ENCODE results near the gene GALK1. TPM values are rescaled to one million over a fixed set of nuclear protein-coding genes. Genes with fewer than 3 reads are reported as not detected.
"Not testable (repeated sequence)": the region's sequence is repeated elsewhere in the genome, so short reads cannot be mapped to it uniquely, and the experiment has no call there.

GALK1 gene
- total RNA-seq, 1 donor from 2014 or later: 18.4 TPM

DNA sequence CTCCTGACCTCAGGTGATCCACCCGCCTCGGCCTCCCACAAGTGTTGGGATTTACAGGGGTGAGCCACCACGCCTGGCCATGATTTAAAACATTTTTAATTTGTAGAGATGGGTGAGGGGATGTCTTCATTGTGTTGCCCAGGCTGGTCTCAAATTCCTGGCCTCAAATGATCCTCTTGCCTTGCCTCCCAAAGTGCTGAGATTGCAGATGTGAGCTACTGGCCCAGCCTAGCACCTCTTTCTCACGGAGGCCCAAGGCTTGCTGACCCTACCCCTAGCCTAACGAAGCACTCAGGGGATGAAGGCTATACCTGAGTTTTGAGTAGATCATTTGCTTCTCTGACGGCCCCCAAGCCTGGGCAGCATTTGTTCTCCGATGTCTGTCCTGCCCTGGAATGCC is 46.2 kb upstream of the GALK1 start:
- Histone ChIP-seq H3K27me3 (no peaks in the 10 kb centered on the region), H3K4me3 (no peak overlapping the region), H3K27ac (no peak overlapping the region), H3K9me3 (no peaks in the 10 kb centered on the region), H3K4me1 (peaks cover 62% of the 10 kb centered on the region), H3K36me3 (peaks cover 0 to 40% of the 10 kb centered on the region in 2 donors)
- no peak for DNase-seq (ENCODE audit: extremely low spot score in 2 of 2)
- intact Hi-C loops (cut with DNase I): loop anchor here (5.0 kb wide), 1 partner anchor 454 kb away; no protein-coding TSS in a partner anchor
- TF ChIP-seq, protein P1, sequence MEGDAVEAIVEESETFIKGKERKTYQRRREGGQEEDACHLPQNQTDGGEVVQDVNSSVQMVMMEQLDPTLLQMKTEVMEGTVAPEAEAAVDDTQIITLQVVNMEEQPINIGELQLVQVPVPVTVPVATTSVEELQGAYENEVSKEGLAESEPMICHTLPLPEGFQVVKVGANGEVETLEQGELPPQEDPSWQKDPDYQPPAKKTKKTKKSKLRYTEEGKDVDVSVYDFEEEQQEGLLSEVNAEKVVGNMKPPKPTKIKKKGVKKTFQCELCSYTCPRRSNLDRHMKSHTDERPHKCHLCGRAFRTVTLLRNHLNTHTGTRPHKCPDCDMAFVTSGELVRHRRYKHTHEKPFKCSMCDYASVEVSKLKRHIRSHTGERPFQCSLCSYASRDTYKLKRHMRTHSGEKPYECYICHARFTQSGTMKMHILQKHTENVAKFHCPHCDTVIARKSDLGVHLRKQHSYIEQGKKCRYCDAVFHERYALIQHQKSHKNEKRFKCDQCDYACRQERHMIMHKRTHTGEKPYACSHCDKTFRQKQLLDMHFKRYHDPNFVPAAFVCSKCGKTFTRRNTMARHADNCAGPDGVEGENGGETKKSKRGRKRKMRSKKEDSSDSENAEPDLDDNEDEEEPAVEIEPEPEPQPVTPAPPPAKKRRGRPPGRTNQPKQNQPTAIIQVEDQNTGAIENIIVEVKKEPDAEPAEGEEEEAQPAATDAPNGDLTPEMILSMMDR (IDR thresholded peaks at IDR 0.05): no peak
- TF ChIP-seq POLR2AphosphoS5 (IDR thresholded peaks at IDR 0.05; ENCODE audit: insufficient read depth in 1 of 2, low read depth in 1 of 2) (no peak), POLR2A (IDR thresholded peaks at IDR 0.05) (no peak)

DNA sequence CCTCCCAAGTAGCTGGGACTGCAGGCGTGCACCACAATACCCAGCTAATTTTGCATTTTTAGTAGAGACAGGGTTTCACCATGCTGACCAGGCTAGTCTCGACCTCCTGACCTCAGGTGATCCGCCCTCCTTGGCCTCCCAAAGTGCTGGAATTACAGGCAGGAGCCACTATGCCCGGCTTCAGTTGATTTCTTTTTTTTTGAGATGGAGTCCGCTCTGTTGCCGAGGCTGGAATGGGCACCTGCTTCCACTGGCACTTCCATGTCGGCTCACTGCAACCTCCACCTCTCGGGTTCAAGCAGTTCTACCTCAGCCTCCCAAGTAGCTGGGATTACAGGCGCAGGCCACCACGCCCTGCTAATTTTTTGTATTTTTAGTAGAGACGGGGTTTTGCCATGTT is 45.8 kb upstream of the GALK1 start:
- not testable (repeated sequence) for DNase-seq (ENCODE audit: extremely low spot score in 2 of 2); H3K27ac ChIP-seq; H3K27me3 ChIP-seq; H3K4me3 ChIP-seq; H3K9me3 ChIP-seq
- intact Hi-C loops (cut with DNase I): loop anchor here (5.0 kb wide), 1 partner anchor 453 kb away; no protein-coding TSS in a partner anchor
- H3K36me3 ChIP-seq: peaks cover 0 to 37% of the 10 kb centered on the region in 2 donors
- peaks cover 62% of the 10 kb centered on the region for H3K4me1 ChIP-seq

DNA sequence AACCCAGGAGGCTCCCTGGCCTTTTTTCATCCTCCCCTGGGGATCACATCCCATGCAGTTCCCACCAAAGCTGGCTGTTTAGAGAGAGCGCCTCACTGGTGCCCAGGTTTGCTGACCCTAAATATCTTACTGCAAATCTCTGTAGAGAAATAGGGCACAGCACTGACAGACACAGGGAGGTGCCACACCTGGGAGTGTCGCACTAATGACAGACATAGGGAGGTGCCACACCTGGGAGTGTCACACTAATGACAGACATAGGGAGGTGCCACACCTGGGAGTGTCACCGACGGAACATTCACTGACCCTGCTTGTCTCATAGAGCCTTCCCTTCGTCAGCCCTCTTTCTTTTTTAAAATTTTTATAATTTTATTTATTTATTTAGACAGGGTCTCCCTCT is 45.2 kb upstream of the GALK1 start:
- DNase-seq (ENCODE audit: extremely low spot score in 2 of 2): no peak
- Histone ChIP-seq H3K27me3 (no peaks in the 10 kb centered on the region), H3K27ac (peak overlapping the region; percentile 88), H3K4me3 (no peak overlapping the region), H3K9me3 (no peaks in the 10 kb centered on the region), H3K36me3 (peaks cover 0 to 37% of the 10 kb centered on the region in 2 donors), H3K4me1 (peaks cover 62% of the 10 kb centered on the region)
- TF ChIP-seq, protein P1 (IDR thresholded peaks at IDR 0.05): no peak
- intact Hi-C loops (cut with DNase I): loop anchor here (5.0 kb wide), 1 partner anchor 453 kb away; no protein-coding TSS in a partner anchor

DNA sequence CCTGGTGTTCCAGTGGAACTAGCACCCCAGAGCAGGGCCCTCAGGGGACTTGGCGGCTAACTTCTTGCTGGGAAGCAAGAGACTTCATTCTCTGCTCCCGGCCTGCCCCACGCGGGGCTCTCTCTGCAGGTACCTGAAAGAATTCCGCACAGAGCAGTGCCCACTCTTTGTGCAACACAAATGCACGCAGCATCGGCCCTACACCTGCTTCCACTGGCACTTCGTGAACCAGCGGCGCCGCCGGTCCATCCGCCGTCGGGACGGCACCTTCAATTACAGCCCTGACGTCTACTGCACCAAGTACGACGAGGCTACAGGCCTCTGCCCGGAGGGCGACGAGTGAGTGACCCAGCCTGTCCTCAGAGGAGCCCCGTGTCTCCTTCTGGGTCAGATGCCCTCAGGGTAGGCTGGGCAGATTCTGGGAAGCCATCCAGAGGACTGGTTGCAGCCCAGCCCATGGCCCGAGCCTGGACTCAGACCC is 44.7 kb upstream of the GALK1 start:
- H3K4me3 ChIP-seq: peak overlapping the region in 1 of 2 donors; percentile 2
- no peaks in the 10 kb centered on the region for H3K9me3 ChIP-seq
- H3K27ac ChIP-seq: peak overlapping the region; percentile 88
- intact Hi-C loops (cut with DNase I): loop anchor here (5.0 kb wide), 1 partner anchor 452 kb away; no protein-coding TSS in a partner anchor
- TF ChIP-seq POLR2AphosphoS5 (IDR thresholded peaks at IDR 0.05; ENCODE audit: insufficient read depth in 1 of 2, low read depth in 1 of 2): peak in 1 of 2 donors; percentile 11
- TF ChIP-seq, protein P1 (IDR thresholded peaks at IDR 0.05): no peak
- H3K36me3 ChIP-seq: peaks cover 0 to 37% of the 10 kb centered on the region in 2 donors
- no peaks in the 10 kb centered on the region for H3K27me3 ChIP-seq
- no peak for DNase-seq (ENCODE audit: extremely low spot score in 2 of 2)
- H3K4me1 ChIP-seq: peaks cover 62% of the 10 kb centered on the region

DNA sequence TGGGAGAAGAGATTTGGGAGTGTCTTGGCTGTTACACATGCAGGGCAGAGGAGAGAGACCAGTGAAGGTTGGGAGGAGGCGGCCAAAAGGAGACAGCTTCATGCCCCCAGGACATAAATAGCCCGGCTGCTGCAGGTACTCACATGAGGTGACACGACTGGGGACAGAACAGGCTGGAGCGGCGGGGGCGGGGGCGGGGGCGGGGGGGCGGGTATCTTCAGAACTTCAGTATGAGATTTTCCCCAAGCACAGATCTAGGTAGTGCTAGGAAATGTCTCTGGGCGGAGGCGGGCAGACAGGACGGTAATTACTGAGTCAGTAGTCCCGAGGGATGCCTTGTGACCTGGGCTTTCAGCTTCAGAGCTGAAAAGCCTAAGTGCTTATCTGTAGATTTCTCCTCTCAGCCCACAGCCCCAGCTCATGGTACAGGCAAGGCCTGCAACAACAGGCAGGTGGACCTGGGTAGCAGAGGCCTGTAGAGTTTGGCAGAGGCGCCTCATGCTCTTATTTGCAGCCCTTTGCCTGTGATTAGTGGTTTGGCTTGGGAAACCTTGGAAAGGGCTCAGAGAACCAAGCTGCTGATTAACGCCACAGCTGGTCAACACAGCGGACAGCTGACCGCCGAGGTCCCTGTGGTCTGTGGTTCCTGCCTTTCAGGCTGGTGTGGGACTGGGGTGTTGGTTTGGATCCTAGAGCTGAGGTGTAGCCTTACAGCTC is 44.1 kb upstream of the GALK1 start:
- peaks cover 58% of the 10 kb centered on the region for H3K4me1 ChIP-seq
- peak overlapping the region in 1 of 2 donors; percentile 2 for H3K4me3 ChIP-seq
- H3K9me3 ChIP-seq: no peaks in the 10 kb centered on the region
- peaks cover 0 to 36% of the 10 kb centered on the region in 2 donors for H3K36me3 ChIP-seq
- intact Hi-C loops (cut with DNase I): no loop called here
- TF ChIP-seq POLR2A (IDR thresholded peaks at IDR 0.05): no peak
- TF ChIP-seq POLR2AphosphoS5 (IDR thresholded peaks at IDR 0.05; ENCODE audit: insufficient read depth in 1 of 2, low read depth in 1 of 2): peak; percentile 53 to 79
- TF ChIP-seq, protein P1 (IDR thresholded peaks at IDR 0.05): no peak
- DNase-seq (ENCODE audit: extremely low spot score in 2 of 2): no peak
- no peaks in the 10 kb centered on the region for H3K27me3 ChIP-seq
- peak overlapping the region; percentile 88 for H3K27ac ChIP-seq
